Measurements from ENCODE around the gene KCNQ2.

DNA sequence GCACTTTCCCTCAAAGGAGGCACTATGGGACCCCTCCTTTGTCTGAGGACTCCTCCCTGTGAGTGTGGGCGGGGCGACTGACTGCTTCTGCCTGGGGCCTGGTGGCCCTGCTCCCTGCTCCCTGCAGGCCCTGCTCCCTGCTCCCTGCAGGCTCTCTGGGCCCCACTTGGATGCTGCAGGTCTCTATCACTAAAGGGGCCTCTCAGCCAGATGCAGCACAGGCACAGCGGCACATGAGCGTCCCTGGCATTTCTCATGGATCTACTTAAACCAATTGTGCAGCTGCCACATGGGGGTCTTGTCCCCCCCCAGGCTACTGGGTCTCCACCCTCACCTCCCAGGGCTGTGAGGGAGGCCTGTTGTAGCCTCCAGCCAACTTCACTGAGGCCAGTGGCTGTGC lies 18.6 kb upstream of the KCNQ2 start:
- TF ChIP-seq POLR2AphosphoS5 (IDR thresholded peaks at IDR 0.05; ENCODE audit: borderline replicate concordance, low read depth, low read length) (no peak), EZH2 (IDR thresholded peaks at IDR 0.05) (no peak), FOXP2 (optimal IDR thresholded peaks at IDR 0.05; ENCODE audit: control extremely low read depth, extremely low read length, insufficient read depth) (no peak)
